Astrocyte of the hippocampus (primary cell): ENCODE results near the gene GPATCH8.

ENCODE experiments used
- DNase-seq: peaks from one replicate; pipeline ENCODE4 v3.0.0; 2011; ENCODE audit warnings: low read depth, low spot score

GPATCH8 gene

DNA sequence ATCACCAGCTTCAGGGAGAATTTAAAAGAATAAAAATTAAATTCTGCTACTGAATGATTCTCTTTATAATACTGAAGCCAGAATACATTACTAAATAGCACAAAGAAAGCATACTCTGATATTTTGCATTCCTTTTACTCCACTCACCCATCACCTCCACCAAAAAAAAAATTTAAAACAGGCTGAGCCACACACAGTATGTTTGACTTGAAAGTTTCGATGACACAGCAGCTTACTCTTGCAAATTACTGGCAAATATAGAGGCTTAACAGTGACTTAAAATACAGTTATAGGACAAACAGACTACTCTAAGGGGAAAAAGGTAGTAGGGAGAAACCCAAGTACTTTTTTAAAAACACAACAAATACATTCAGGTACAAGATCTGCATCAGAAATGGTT lies 39.2 kb downstream of the GPATCH8 start:
- peak; percentile 58 for DNase-seq

DNA sequence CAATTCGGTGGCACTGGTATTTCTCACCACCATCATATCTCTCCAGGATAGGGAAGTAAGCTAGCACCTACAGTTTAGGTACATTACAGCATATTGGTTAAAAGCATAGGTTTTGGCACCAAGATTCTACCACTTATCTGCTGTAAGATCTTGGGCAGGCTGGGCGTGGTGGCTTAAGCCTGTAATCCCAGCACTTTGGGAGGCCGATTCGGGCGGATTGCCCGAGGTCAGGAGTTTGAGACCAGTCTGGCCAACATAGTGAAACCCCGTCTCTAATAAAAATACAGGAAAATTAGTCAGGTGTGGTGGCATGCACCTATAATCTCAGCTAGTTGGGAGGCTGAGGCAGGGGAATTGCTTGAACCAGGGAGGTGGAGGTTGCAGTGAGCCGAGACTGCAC lies 51.4 kb downstream of the GPATCH8 start:
- no peak for DNase-seq

DNA sequence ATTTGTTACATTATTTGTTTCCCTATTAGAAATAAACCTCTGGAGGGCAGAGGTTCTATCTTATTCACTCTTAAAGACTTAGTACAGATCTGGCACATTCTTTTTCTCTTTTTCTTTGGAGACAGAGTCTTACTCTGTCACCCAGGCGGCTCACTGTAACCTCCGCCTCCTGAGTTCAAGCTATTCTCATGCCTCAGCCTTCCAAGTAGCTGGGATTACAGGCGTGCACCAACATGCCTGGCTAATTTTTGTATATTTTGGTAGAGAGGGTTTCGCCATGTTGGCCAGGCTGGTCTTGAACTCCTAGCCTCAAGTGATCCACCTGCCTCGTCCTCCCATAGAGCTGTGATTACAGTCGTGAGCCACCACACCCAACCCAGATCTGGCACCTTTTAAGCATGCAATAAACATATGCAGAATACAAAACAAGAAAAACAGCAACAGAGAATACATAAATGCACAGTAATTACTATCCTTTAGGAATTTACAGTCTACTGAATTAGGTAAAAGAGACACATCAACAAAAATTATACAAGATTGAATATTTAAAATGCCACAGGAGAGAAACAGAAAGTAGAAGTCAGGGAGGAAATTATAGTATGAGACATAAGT lies 52.1 kb downstream of the GPATCH8 start:
- no peak for DNase-seq

DNA sequence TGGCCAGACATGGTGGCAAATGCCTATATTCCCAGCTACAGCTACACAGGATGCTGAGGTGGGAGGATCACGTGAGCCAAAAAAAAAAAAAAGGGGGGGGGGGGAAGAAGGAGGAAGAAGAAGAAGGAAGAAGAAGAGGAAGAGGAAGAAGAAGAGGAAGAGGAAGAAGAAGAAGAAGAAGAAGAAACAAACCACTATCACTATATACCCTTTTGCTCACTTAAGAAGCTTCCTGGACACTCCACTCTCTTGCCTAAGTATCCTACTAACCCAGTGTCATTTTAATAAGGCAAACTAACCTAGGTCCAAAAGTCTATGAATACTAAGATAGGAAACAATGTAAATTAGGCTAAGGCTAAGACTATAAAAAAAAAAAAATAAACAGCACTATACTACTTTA lies 54.8 kb downstream of the GPATCH8 start:
- DNase-seq = no peak

DNA sequence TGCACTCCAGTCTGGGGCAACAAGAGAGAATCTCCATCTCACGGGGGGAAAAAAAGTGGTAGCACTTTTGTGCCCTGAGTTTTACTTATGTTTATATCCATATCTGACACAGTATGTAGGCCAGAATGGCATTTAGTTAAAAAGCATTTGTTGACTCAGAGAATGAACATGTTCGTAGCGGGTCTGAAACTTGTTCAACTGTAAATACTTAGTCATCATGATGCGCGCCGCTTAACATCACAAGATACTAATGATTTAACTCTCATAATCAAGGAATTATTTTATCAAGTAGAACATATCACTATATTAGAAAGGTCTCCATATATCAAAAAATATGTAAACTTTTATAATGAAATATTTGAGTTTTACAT lies 58.5 kb downstream of the GPATCH8 start:
- DNase-seq = peak; percentile 70

DNA sequence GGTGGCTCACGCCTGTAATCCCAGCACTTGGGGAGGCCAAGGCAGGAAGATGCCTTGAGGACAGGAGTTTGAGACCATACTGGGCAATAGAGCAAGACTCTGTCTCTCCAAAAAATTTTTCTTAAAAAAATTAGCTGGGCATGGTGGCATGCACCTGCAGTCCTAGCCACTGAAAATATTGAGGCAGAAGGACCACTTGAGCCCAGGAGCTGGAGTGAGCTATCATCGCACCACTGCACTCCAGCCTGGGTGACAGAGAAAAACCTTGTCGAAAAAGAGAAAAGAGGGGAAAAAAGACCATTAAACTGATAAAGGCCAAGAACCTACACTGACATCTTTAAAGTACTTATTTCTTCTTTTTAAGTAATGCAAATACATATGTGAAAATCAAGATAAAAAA lies 60.4 kb downstream of the GPATCH8 start:
- no peak for DNase-seq

DNA sequence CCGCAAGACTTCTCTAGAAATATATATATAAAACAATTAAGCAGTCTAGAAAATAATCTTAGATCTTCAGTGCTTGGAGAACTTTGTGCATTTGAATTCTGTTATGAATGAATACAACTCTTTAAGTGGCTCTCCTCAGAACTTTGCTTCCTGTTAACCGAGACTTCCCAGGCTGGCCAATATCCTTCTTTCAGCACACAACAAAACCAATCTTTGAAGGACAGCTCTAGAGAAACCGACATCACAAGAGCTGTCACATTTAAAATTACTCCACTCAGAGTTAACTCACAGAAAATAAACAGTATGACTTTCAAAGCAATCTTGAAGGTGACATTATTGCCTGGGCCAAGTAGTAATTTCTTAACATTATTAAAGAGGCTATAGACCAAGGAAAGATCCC lies 64.0 kb downstream of the GPATCH8 start:
- DNase-seq = peak; percentile 3

DNA sequence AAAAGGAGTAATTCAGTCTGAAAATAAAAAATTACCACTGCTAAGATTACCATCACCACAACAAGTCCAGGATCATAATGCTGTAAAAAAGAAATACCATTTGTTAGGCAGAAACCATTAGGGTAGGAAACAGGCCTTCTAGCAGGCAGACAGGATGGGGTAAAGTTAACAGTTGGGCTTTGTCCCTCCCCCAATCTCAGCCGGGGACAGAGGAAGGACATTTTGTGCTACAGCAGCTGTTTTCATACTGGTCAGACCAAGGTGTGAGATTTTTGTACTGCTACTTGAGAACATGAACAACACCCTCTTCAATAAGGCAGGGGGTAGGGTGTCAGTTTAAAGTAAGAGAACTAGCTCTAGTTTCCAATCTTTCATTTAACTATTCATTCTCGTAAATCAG lies 64.6 kb downstream of the GPATCH8 start:
- DNase-seq = no peak

DNA sequence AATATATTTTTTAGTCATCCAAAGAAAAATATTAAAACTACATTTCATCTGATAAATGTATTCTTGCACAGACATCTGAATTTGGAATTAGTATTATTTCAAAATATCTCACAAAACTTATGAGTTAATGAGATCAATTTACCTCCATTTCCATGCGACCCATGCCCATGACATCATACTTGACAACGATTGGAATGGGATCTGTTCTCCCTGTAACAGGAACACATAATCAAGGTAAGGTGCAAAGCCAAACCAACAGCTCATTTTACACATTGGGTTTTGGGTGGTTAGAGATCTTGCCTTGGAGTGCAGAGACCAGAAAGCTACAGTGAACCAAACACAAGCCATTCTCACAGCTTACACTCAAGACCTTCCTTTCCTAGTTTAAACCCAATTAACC lies 66.9 kb downstream of the GPATCH8 start:
- no peak for DNase-seq

DNA sequence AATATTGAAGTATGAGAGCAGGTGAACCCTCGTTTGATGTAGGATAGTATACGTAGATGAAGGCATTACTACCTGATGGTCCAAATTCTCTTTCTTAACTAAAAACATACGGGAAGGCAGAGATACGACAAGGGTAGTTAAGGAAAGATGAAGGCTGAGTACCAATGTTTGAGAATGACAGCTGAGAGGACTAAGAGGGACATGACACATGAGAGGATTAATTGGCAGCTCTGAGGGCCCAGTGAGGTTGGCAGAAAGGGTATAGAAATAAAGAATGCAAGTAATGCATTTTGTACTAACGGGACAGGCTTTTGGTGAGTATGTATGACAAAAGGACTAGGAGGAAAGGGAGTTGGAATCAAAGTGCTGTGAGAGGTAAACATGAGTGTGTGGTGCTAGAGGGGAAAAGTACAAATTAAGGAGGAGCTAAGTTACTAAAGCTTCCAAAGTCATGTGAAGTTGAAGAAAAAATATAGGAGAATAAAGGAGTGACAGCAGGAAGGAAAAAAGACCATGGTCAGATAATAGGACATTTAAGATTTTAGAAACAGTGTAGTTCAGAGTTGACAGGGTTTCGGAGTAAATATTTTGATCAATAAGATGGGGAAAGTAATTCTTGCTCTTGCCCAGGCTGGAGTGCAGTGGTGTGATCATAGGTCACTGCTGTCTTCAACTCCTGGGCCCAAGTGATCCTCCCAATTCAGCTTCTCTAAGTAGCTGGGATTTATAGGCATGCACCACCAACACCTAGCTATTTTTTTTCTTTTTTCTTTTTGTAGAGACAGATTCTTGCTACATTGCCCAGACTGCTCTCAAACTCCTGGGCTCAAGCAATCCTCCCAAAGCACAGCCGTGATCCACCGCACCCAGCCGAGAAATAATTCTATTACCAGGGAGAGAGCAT lies 70.7 kb downstream of the GPATCH8 start:
- no peak for DNase-seq

DNA sequence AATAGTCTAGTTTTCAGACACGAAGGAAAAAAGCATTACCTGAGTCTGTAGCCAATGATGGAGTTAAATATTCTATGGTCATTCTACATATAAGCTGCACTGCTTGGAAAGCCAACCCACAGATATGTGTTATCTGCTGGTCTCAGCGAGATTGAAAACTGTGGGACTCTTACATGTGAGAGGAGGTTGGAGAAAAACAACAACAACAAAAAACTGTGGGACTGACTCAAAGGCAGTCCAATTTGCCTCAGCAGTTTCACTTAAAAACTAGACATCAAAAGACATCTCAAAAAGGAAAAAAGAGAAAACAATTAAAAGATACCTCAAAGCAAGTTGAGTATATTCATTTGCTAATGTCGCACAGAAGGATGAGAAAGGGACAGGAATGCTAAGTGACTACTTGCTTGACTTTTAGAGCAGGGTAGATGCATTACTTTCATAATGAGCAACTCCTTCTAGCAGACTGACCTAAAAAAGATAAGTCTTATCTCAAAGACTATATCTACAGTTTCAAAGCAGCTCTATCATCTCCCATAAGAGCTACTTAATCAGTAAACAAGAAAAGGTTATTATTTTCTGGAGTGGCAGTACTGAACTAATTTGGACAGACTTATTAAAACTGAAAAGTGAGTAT lies 78.3 kb downstream of the GPATCH8 start:
- DNase-seq = no peak

DNA sequence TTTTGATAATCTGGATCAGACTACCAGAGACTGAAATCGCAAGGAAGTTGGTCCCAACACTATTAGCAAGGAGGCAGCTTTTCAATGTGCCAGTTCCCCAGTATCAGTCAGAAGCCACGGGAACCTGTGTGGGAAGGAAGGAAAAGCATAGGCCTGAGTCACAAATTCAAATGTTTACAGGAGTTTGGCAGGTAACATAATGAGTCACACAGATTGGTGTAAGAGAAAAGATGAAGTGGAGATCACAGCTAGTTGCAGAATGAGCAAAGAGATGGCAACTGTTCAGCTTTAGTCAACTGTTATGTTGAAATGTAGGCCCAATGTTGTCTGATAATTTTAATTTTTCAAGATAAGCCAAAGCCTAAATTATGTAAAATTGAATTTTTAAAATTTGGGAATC lies 85.7 kb downstream of the GPATCH8 start:
- peak; percentile 89 for DNase-seq

DNA sequence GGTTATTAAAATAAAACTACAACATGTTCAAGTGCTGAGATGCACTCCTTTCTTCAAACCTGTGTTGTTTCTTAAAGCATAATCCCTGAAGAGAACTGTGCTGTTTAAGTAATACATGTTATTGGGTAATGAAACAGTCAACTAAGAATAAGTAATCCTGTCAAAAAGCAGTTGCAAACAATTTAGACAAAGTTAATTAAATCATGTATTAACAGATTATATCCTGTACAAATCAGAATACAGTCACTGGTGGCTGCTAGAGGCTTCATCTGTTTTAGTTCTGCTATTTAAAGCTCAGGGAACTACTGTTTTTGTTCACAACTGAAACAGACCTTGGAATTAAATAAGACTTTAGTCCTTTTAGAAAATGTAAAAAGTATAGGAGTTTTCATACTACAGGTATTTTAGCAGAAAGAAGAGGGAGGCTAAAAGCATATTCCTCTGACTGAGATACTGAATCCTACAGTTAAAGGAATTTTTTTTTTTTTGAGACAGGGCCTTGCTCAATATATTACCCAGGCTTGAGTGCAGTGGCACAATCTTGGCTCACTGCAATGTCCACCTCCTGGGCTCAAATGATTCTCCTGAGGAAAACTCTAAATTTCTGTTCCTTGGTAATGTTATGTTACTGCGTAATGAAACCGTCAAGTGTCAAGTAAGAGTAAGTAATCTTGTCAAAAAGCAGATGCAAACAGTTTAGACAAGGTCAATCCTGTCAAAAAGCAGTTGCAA lies 86.5 kb downstream of the GPATCH8 start:
- no peak for DNase-seq

DNA sequence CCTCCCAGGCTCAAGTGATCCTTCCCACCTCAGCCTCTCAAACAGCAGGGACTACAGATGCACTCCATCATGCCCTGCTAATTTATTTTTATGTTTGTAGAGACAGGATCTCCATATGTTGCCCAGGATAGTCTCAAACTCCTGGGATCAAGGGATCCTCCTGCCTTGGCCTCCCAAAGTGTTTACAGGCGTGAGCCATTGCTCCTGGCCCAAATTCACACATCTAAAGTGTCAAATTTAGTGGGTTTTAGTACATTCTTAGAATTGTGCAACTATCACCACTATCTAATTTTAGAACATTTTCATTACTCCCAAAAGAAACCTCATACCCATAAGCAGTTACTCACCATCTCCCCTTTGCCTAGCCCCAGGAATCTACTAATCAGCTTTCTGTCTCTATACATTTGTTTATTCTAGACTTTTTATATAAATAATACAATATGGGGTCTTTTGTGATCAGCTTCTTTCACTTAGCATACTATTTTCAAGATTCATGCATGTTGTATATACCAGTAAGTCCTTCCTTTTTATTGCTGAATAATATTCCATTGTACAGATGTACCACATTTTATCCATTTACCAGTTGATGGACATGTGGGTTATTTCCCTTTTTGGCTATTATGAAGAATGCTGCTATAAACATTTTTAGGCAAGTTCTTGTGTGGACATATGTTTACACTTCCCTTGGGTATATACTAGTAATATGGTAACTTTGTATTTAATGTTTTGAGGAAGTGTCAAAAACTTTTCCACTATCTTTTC lies 88.6 kb downstream of the GPATCH8 start:
- DNase-seq = no peak

DNA sequence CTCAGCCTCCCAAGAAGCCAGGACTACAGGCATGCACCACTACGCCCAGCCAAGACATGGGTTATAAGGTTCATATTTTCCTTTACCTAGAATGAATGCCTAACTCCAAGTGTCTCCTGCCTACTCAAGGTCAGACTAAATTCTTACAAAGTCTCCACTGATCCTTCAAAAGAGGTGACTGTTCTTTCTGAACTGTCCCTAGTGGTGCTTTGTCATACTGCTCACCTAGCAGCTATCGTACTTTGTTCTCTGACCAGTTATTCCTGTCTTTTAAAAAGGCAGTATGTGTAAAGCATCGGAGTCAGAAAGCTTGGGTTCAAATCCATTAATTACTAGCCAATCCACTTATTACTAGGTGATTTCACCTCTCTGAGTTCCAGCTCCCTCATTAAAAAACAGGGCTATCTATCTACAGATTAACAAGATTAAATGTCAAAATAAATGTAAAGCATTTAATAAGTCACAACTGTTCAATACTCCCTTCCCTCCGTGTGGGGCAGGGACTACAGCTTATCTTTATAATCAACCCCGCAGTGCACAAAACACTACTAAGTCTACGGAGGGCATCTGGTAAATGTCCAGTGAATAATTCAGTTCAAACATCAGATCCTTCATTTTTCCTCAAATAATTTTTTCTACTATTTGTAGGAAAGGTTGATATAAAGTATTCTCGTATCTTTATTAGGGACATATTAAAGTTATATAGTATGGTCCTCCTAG lies 93.7 kb downstream of the GPATCH8 start:
- DNase-seq = no peak

DNA sequence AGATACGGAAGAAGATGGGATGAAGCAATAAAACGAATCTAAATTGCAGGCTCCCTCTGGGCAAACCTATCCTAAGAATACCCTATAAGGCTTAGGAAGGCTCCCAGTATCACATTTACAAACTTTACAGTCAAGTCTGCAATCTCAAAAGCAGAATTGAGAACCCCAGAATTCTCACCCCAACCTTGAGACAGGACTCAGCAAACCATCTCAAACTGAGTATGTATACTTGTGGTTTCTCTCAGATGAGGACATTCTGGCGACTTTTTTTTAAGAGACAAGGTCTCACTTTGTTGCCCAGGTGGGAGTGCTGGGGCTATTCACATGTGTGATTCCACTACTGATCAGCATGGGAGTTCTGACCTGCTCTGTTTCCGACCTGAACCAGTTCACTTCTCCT lies 94.4 kb downstream of the GPATCH8 start:
- DNase-seq = no peak

DNA sequence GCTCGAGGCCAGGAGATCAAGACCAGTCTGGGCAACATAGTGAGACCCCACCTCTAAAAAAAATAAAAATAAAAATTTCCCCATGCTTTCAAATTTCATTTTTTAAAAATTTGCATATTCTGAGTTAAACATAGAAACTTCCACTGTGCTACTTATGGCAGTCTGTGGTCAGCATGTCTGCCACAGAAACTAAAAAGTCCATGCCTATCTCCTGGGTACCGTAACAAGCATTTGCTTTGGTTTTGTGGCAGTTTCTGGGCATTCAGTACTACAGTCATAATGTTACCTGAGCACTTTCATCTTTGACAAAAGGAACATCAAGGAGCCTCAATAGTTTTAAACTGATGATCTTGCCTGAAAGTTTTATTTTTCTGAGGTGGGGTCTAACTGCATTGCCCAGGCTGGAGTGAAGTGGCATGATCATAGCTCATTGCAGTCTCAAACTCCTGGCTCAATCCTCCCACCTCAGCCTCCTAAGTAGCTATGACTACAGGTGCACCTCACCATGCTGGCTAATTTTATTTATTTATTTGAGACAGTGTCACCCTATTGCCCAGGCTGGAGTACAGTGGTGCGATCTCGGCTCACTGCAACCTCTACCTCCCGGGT lies 100.5 kb downstream of the GPATCH8 start:
- no peak for DNase-seq

DNA sequence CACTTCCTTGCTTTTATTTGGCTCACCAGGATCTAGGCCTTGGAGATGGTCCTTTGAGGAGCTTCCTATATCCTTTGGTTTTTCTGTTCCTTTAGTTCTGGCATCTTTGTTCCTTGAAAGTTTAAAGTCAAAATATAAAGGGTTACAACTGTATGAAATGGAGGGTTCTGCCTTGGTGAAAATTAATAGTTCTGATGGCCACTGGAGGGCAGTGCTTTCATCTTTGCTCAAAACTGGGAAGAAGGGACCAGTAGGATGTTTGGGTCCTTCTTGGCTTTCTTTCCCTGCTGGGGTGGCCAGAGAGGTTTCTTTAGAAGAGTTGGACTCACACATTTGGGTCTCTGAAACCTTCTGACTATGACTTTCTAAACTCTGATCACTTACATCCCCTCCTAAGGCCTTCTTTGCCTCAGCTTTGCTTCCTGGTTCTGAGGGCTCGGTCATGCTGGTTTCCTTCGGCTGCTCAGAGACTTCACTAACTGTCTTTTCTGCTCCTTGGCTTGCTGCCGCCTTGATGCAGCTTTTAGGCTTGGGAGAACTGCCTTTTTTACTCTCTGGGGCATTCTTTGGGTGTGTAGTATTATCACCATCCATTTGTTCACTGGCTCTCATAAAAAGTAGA lies 102.9 kb downstream of the GPATCH8 start:
- peak; percentile 52 for DNase-seq

DNA sequence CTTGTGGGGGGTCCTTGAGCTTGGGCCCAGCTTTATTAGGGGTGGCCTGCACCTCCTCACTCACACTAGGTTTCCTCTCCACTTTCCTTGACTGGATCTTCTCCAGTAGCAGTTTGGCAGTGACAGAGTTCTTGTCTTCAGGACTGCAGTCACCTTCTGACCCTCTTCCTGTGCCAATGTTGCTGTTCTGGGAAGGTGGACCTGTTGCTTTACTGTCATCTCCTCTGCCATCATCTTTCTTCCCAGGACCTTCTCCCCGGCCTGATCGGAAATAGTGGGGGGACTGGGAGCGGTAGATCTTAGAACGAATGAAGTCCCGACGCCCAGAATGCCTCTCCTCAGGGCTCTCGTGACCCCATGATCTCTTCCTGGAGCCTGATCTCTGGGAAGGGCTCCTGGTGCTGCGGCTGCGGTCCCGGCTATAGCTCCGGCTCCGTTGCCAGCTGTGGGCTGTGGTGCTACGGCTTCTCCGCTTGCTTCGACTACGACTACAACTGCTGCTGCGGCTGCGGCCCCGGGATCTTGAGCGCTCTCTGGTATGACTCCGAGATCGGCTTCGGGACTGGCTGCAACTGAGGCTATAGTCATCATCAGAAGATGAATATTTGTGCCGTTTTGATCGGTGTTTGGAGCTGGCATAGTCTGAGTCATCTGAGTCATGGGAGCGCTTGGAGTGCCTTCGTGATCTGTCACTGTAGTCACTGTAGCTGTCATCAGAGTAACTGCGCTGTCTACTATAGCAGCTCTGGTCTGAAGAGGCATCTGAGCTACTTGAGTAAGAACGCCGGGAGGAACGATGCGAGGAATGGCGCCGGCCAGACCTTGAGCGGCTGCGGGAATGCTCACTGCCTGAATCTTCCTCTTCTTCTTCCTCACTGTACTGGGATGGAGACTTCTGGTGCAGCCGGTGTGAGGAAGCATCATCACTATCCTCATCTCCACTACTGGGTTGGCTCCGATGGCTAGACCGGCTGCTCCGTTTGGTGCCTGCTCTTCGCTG lies 104.2 kb downstream of the GPATCH8 start:
- no peak for DNase-seq
